Stimulated activated CD4-positive, alpha-beta T cell treated with anti-CD3 and anti-CD28 coated beads, Interleukin-15, amount 100 ng/mL, for 1 hour (primary cell): ENCODE data around the gene SNAPC3.
A peak's percentile ranks its signal among the peaks of the same experiment; 100 is the strongest.
"Not testable (repeated sequence)": the region's sequence is repeated elsewhere in the genome, so short reads cannot be mapped to it uniquely, and the experiment has no call there.

Experiments
- DNase-seq, 2 donors: peaks; one replicate each; pipeline ENCODE4 v3.0.0-alpha.2; 2020; ENCODE audit warnings: low read depth in 1 of 2, low spot score in 1 of 2

The SNAPC3 gene

DNA sequence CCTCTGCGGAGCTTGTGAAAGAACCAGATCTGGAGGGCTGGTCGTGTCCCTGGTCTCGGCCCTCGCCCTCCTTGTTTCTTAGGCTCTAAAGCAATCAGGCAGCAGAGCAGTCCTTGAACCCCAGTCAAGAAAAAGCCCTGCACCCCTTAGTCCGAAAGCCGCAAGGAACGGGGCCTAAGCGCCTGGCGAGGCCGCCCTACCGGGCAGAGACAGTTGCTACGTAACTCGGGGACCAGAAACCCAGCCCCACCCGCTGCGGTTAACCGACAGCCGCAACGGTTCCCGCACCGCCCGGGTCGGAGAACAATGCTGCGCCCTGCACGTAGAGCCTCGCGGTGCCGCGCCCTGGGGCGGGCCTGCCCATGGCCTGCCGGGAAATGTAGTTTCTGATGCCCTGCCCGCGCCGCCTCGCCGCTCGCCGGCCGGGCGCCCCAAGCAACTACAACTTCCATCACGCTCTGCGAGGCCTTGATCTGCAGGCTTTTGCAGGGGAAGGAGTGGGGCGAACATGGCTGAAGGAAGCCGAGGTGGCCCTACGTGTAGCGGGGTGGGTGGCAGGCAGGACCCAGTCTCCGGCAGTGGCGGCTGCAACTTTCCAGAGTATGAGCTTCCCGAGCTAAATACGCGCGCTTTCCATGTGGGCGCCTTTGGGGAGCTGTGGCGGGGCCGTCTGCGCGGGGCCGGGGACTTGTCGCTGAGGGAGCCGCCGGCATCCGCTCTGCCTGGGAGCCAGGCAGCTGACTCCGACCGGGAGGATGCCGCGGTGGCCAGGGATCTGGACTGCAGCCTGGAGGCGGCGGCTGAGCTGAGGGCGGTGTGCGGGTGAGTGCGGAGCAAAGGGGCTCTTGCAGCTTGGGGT lies at the start of gene SNAPC3:
Gene SNAPC3, plus strand, starts transcription at position 505 of the 859 bp plus-strand sequence. Its CDS starts 4 bp downstream, at position 509.
- peak; percentile 84 to 85 for DNase-seq

DNA sequence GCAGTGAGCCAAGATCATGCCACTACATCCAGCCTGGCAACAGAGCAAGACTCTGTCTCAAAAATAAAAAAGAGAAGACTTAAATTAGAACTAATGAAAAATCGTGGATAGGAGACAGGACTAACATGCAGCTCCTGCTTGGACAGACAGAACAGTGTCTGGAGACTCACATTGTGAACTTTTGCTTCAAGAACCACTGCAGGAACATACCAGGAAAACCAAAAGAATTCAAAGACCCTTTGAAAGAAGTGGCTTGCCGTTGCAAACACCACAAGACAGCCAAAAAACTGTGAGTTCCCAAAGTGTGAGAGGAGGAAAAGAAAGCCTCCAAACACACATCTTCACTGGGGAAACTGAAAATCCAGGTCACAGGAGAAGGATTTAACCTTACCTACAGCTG lies 48.8 kb upstream of the SNAPC3 start:
- no peak for DNase-seq

DNA sequence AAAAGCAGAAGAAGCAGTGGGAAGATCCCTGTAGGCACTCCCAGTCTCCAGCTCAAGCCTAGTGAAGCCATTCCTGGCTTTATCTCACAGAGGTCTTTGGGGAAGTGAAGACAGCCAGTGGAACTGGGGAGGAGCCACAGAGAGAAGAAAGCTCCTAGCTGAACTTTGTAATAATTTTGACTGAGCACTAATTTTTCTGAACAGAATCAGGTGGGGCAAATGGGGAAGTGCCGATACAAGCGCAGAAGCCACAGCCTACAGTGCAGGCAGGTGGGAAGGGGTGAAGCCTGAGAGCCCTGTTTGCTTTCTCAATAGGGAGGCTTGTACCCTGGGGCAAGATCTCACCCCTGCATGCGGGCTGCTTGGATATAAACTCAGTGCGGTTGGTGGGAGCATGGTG lies 48.4 kb upstream of the SNAPC3 start:
- no peak for DNase-seq

DNA sequence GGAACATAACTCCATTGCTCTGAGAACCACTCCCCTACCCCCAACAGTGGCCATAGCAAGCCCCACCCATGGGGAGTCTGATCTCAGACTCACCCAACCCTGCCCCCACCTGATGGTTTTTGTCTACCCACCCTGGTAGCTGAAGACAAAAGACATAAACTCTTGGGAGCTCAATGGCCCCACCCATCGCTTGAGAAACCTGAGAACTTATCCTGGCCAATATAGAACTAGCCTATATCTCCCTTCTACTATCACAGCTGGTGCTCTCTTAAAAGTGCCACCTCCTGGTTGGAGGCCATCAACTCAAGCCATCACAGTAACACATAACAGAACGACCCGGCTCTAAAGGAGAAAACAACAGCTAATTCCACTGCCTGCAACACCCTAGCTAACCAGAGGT lies 47.9 kb upstream of the SNAPC3 start:
- no peak for DNase-seq

DNA sequence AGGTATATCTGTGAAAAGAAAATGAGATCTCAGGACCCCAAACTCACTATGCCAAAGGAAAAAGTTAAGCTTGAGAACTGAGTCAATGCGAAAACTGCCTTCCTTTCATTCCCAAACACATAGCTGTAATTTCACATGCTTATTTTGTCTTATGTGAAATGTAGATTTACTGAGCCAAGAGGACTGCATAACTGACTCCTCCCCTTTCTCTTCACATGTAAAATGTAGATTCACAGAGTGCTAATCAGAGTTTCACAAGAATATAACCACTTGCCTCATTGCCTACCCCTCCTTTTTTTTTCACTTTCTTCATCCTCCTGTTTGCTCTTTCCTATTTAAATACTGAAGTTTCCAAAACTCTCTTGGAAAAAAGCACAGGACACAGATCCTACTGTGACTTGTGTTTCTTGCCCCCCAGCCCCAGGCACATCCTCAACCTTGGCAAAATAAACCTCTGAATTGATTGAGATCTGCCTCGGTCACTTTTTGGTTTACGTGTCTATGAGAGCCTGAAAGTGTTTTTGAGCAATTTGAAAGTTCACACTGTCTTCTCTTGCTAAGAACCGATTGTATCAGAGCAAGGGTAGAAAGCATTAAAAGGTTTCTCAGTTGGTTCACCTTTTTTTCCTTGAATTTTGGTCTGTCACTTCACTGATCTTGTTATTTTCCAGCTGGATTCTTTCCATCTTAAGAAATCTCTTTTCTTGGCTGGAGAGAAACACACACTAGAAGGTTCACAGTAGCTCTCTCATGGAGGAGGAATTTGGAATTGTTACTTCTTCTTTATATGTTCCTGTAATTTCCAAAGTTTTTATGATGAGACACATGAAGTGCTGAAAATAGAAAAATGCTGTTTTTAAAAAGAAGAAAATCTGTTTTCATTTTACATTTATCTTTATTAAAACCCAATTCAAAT lies 44.8 kb upstream of the SNAPC3 start:
- no peak for DNase-seq

DNA sequence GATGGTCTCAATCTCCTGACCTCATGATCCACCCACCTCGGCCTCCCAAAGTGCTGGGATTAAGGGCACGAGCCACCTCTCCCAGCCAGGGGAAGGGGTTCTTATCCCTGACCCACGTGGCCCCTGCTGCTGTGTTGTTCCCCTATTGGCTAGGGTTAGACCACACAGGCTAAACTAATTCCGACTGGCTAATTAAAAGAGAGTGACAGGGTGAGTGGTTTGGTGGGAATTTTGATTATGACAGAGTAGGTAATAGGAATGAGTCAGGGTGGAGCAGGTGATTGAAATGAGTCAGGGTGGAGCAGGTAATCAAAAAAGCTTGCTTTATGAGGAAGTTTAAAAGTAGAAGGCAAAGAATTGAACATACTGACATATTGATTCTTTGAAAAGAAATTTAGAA lies 43.4 kb upstream of the SNAPC3 start:
- DNase-seq: not testable (repeated sequence)

DNA sequence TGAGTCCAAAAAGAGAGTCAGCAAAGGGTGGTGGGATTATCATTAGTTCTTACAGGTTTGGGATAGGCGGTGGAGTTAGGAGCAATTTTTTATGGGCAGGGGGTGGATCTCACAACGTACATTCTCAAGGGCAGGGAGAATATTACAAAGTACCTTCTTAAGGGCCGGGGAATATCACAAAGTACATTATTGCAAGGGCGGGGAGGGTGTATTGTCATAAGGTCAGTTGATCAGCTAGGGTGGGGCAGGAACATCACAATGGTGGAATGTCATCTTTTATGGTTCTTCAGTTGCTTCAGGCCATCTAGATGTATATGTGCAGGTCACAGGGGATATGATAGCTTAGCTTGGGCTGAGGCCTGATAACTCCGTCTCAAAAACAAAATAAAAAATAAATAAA lies 42.8 kb upstream of the SNAPC3 start:
- not testable (repeated sequence) for DNase-seq

DNA sequence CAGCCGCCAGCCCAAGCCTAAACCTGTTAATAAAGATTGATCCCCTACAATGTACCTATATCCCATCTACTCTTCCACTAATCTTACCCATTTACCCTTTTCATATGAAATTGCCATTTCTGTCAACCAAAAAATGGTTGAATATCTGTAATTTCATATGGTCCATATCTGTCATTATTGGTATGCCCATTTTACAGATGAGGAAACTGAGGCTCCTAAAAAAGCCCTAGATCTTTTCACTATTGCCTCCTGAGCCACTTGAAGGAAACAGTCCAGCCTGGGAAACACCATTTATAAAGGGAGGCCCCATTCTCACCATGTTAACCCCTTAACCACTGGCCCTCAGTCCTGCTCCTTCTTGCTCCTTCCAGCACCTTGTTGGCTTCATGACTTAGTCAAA lies 41.2 kb upstream of the SNAPC3 start:
- no peak for DNase-seq

DNA sequence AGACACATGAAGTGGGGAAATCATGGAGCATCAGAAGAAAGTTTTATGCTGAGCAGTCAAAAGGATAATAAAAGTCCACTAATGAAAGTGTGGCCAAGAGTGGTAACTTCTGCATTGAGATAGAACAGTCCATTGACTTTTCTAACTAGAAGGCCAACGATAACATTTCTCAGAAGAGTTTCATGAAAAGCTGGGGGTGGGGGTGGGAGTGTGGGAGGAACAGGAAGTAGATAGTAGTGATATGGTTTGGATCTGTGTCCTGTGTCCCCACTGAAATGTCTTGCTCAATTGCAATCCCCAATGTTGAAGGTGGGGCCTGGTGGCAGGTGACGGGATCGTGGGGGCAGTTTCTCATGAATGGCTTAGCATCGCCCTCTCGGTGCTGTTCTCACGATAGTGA lies 36.2 kb upstream of the SNAPC3 start:
- no peak for DNase-seq

DNA sequence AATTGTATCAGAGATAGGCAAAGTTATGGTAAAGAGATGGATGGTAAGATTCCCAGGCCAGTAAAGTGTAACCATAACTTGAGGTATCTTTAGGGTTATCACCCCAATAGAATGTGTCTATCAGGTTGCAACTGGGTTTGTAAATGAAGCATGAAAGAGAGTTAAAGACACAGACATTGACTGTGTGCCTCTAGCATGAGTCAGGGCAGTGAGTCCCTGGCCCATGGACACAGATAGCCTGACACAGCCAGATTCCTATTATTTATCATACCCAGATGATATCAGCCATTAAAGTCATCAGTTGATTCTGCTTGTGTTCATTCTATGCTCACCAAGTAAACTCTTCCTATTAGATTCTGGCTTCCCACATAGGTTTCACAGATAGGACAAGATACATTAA lies 33.5 kb upstream of the SNAPC3 start:
- no peak for DNase-seq

DNA sequence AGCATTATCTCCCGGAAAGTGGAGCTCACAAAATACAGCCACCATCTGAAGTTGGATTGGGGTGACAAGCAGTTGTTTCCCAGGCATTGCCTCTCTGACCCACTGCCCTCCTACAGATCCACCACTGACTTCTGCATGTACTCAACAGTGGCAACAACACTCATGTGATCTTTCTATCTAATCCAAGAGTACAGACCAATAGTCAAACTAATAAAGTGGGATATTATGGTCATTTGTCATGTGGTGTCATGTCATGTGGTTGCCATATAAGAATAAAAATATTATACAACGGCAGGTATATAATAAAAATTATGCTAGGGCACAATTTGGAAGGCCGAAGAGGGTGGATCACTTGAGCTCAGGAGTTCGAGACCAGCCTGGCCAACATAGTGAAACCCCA lies 33.0 kb upstream of the SNAPC3 start:
- DNase-seq: no peak

DNA sequence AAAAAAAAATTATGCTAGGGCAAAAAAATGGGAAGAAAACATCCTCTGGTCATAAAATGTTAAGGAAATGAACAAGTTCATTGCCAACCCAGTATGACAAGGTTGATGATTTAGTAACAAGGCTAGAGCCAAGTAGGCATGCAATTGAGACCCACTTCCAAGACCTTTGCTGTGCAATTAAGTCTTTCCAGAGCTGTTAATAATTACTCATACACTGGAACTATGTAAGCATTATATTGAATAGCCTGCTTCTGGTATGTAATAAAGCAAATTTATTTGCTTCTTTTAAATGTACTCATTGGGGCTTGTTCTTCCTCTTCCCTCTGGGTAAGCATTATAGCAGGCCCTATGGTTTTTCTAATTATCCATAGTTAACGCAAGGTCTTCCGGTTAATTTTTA lies 32.5 kb upstream of the SNAPC3 start:
- DNase-seq: no peak

DNA sequence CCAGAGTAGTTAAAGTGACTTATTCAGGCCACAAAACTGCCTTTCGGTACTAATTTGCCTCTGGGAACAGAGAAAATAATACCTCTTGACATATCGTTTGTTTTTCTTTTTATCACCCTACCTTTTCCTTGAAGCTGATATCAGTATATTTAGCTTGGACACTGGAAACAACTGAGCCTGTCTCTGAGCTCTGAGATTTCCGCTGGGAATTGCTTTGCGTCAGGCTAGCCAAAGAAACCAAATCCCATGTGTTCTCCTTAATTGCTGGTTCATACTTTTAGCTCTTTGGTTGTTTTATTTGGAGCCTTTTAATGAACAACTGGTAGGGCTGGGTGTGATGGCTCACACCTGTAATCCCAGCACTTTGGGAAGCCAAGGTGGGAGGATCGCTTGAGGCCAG lies 30.3 kb upstream of the SNAPC3 start:
- DNase-seq: no peak

DNA sequence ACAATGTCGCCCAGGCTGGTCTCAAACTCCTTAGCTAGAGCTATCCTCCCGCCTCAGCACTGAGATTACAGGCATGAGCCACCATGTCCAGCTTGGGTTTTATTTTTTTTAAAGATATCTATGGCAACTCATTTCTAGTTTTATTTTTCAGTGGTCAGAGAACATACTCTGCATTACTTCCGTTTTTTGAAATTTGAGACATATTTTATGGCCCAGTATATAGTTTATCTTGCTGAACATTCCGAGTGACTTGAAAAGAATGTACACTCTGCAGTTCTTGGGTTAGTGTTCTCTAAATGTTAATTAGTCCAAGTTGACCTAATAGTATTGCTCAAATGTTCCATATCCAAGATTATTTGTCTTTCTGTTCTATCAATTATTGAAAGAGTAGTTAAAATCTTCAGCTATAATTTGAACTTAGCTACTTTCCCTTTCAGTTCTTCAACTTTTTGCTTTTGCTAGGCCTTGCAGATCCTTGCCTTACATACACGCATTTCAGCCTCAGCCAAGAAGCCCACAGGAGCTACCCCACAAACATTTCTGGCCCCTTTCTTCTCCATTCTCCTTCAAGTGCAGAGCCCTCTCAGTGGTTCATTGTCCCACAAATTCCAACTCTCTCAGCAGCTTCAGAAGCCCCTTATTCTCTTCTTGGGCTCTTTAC lies 22.3 kb upstream of the SNAPC3 start:
- no peak for DNase-seq

DNA sequence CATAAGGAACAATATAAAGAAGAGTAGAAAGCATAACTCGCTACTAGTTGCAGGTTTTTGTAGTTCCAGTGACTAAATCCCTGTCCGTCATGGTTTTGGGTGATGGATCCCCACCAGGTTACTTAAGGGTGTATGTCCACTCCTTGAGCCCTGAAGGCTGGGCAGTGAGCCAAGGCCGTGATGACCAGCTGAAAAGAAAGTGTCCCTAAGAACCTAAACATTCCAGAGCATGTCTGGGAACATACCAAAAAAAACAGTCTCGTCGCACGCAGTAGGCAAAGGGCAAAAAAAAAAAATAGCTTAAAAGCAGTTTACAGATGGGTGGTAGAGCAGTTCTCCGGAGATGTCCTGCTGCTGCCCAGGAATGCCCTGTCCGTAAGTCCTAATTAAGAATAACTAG lies 21.4 kb upstream of the SNAPC3 start:
- DNase-seq: no peak

DNA sequence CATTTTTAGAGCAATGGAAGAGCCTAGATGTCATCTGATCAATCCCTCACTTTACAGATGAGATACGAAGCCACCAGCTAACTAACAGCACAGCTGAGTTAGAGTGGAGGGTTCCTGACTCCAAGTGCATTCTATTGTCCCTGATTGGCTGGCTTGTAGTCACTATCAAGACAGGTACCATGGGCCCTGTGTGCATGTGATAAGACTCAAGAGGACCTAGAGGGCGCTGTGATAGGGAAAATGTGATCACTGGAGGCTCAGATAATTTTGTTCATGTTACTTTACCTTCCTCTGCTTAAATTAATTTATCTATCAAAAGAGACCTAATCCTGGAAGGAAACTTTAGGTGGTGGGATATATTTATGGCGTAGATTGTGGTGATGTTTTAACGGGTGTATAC lies 19.5 kb upstream of the SNAPC3 start:
- DNase-seq: no peak

DNA sequence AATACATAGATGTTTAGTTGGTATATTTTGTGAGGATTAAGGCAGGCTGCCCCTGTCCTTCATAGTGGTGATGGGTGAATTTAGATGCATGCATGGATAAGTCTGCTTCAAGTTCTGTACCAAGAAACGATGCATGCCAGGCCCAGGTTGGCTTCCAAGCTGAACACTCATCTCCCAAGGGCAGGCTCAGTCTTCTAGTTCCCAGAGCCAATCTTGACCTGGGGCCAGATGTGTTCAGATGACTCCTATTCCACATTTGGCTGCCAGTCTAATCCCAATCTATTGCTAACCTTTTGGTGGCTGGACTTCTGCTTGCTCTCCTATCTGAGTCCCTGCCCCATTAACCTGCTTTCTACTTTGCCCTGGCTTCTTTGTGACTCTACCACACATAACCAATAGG lies 18.5 kb upstream of the SNAPC3 start:
- no peak for DNase-seq

DNA sequence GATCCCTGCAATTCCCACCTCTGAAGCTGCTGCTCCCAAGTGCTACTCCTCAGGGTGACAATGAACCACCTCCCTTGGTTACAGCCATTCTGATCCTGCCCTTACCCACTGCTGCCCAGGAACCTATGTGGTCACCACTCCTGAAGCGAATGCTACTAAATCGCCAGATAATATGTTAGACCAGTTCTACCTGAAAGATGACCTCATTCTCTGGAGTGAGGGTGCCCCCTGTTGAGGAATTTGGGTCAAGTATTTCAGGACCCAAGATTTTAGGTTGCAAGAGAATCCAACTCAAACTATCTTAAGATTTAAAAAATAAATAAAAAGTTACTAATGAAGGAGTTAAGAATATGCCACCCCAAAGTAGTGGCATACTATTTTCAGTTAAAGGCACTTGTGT lies 5.8 kb upstream of the SNAPC3 start:
- no peak for DNase-seq

DNA sequence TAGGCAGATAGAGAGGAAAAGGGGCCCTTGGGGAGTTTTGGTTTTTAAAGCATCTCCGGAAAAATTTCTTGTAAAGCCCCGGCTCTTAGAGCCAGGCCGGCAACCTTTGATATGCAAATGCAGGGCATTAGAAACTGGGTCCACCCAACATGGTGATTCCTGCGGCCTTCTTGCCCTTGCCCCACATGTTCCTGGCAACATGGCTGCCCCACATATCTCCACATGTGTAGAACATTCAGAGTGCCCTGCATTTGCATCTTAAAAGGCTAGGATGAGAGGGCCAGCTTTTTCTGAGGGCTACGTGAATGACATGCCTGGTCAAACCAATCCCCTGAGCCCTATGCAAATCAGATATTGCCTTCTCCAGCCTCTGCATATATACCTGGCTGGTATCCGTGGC lies 5.0 kb upstream of the SNAPC3 start:
- DNase-seq: no peak

DNA sequence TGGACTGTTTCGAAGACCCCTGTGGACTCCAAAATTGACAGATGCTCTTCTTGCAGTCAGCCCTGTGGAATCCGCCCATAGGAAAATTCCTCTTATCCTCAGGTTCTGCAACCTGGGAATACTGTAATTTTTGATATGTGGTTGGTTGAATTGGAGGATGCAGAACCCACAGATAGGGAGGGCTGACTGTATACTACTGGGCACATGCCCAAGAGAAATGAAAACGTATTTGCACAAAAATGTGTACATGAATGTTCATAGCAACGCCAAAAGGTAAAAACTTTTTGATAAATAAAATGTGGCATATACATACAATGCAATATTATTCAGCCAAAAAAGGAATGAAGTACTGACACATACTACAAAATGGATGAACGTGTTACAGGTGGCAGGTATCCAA lies 1.9 kb upstream of the SNAPC3 start:
- no peak for DNase-seq

DNA sequence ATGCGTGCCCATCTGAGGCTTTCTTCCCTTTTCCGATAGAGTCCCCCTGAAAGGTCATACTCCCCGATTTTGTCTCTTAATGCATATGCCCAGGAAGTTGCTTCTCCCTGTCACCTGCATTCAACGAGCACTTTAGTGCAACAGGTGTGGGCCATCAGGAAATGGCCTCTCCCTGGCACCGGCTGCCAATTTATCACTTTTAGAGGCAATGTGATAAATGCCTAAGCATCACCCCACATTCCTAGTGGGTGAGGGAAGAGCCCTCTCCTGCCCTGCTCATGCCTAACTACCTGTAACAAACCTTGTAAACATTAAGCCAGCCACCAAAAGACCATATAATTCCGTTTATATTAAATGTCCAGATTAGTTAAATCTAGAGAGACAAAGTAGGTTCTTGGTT lies 1.1 kb upstream of the SNAPC3 start:
- no peak for DNase-seq

DNA sequence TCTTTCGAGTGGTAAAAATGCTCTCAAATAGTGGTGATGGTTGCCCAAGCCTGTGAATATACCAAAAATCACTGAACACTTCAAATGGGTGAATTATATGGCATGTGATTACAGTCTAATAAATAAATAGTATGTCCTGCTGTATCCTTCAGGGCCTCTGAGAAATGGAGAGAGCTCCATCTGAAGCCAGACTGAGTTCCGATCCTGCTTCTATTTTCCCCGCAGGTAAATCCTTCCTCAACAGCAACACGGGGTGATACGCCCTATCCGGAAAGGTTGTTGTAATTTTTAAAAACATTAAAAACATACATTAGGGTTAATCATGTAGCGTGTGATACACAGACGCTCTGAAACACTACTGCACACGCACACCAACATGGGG lies 695 bp upstream of the SNAPC3 start:
- no peak for DNase-seq
